Amniotic stem cell (primary cell): ENCODE results near the gene SMCR8.
"Not testable (repeated sequence)": the region's sequence is repeated elsewhere in the genome, so short reads cannot be mapped to it uniquely, and the experiment has no call there.

Experiments
- DNase-seq: peaks from one replicate; lab custom pipeline; 2025; lab: John Stamatoyannopoulos, UW

Gene SMCR8

GRCh38 chr17:18318117-18318516 lies 3.0 kb downstream of the SMCR8 start:
- no peak for DNase-seq

- no peak for DNase-seq
These were observed 3.8 kb downstream of the SMCR8 start for GRCh38 chr17:18318771-18319450.

- peak; percentile 19 for DNase-seq
These were observed 4.6 kb downstream of the SMCR8 start for GRCh38 chr17:18319604-18320256.

- DNase-seq: no peak
These were observed 5.2 kb downstream of the SMCR8 start for GRCh38 chr17:18320301-18320700.

- no peak for DNase-seq
These were observed 6.2 kb downstream of the SMCR8 start for GRCh38 chr17:18321309-18321708.

- DNase-seq: no peak
These were observed 7.4 kb downstream of the SMCR8 start for GRCh38 chr17:18322522-18322921.

GRCh38 chr17:18323007-18323406 lies 7.9 kb downstream of the SMCR8 start:
- DNase-seq: no peak

- no peak for DNase-seq
These were observed 8.5 kb downstream of the SMCR8 start for GRCh38 chr17:18323507-18324139.

GRCh38 chr17:18324140-18325050 lies 9.3 kb downstream of the SMCR8 start:
- DNase-seq: no peak

- no peak for DNase-seq
These were observed 10.9 kb downstream of the SMCR8 start for GRCh38 chr17:18326039-18326438.

GRCh38 chr17:18326572-18326971 lies 11.5 kb downstream of the SMCR8 start:
- DNase-seq: no peak

GRCh38 chr17:18327093-18327492 lies 12.0 kb downstream of the SMCR8 start:
- DNase-seq: no peak

GRCh38 chr17:18327556-18327955 lies 12.5 kb downstream of the SMCR8 start:
- DNase-seq: no peak

- no peak for DNase-seq
These were observed 13.6 kb downstream of the SMCR8 start for GRCh38 chr17:18328643-18329204.

GRCh38 chr17:18331879-18332278 lies 16.8 kb downstream of the SMCR8 start:
- no peak for DNase-seq

- DNase-seq: no peak
These were observed 17.9 kb downstream of the SMCR8 start for GRCh38 chr17:18332909-18333489.

- not testable (repeated sequence) for DNase-seq
These were observed 23.1 kb downstream of the SMCR8 start for GRCh38 chr17:18338158-18338557.

- DNase-seq: no peak
These were observed 24.8 kb downstream of the SMCR8 start for GRCh38 chr17:18339933-18340332.

GRCh38 chr17:18344021-18344420 lies 28.9 kb downstream of the SMCR8 start:
- no peak for DNase-seq

- DNase-seq: no peak
These were observed 38.4 kb downstream of the SMCR8 start for GRCh38 chr17:18353541-18353940.

GRCh38 chr17:18356624-18357023 lies 41.5 kb downstream of the SMCR8 start:
- DNase-seq: no peak

GRCh38 chr17:18360518-18360917 lies 45.4 kb downstream of the SMCR8 start:
- DNase-seq: no peak
